Caco-2 (cell line): ENCODE results near the gene PDE7B. TPM values are rescaled to one million over a fixed set of nuclear protein-coding genes. Genes with fewer than 3 reads are reported as not detected.

Source experiments
- BruUV-seq: library from RNA; stranded (reverse); fragments of 400-500 nt; replicated peaks from 2 replicates; lab custom pipeline; 2021; lab: Mats Ljungman, UMichigan
- CTCF ChIA-PET: fragments of 300-600 bp; sonication (Branson Sonifier 250); formaldehyde crosslinking; loops from one replicate; lab custom pipeline; 2022; ENCODE audit warnings: antibody characterized with exemption; lab: Charles Lee
- POLR2A ChIA-PET: fragments of 300-600 bp; sonication (Branson Sonifier 250); formaldehyde crosslinking; loops from one replicate; lab custom pipeline; 2022; ENCODE audit warnings: antibody characterized with exemption; lab: Charles Lee
- DNase-seq, 2 experiments: peaks; one replicate each; pipeline versions ENCODE4 v3.0.0 to v3.0.0-alpha.2; 2020 to 2022
- H3K27me3 ChIP-seq: replicated peaks from 2 replicates; pipeline ENCODE4 v1.6.0; 2011; ENCODE audit warnings: low read length; ENCODE audit not compliant: control insufficient read depth, insufficient read depth
- H3K36me3 ChIP-seq: 2 replicates; pipeline ENCODE4 v1.5.1; 2011; ENCODE audit warnings: low read length; ENCODE audit not compliant: control insufficient read depth, insufficient read depth
- H3K4me1 ChIP-seq: fragments of 250-450 bp; sonication (Bioruptor Pico); 2 replicates; pipeline ENCODE4 v1.5.1; 2020; ENCODE audit warnings: mild to moderate bottlenecking
- H3K4me3 ChIP-seq: 2 replicates; pipeline ENCODE4 v1.5.1; 2011; ENCODE audit warnings: low read depth, mild to moderate bottlenecking, control low read depth, low read length
- H3K9me3 ChIP-seq: fragments of 250-450 bp; sonication (Bioruptor Pico); 2 replicates; pipeline ENCODE4 v1.5.1; 2020; ENCODE audit warnings: mild to moderate bottlenecking, moderate library complexity
- H3K27ac Mint-ChIP-seq: one replicate; pipeline ENCODE4 v1.8.0; 2022; ENCODE audit warnings: mixed read lengths; ENCODE audit not compliant: unreplicated experiment
- H3K27me3 Mint-ChIP-seq: one replicate; pipeline ENCODE4 v1.8.0; 2022; ENCODE audit warnings: mixed read lengths; ENCODE audit not compliant: insufficient read depth, unreplicated experiment
- H3K36me3 Mint-ChIP-seq: one replicate; pipeline ENCODE4 v1.8.0; 2022; ENCODE audit warnings: mild to moderate bottlenecking, mixed read lengths; ENCODE audit not compliant: insufficient read depth, unreplicated experiment
- H3K4me1 Mint-ChIP-seq: one replicate; pipeline ENCODE4 v1.8.0; 2022; ENCODE audit warnings: low read depth, mixed read lengths; ENCODE audit not compliant: unreplicated experiment
- H3K4me3 Mint-ChIP-seq: one replicate; pipeline ENCODE4 v1.8.0; 2022; ENCODE audit warnings: mild to moderate bottlenecking, moderate library complexity, mixed read lengths; ENCODE audit not compliant: unreplicated experiment
- H3K9me3 Mint-ChIP-seq: one replicate; pipeline ENCODE4 v1.8.0; 2022; ENCODE audit warnings: mixed read lengths; ENCODE audit not compliant: unreplicated experiment
- CTCF ChIP-seq, 2 experiments: fragments of 200-600 bp in 1 of 2; IDR thresholded peaks; 1 replicate in 1 of 2; 2 replicates in 1 of 2; pipeline versions ENCODE4 v1.5.1 to v1.8.0; 2011 to 2022; ENCODE audit warnings: antibody characterized with exemption in 1 of 2, control low read depth in 1 of 2, inconsistent platforms in 1 of 2, low read depth in 1 of 2, low read length in 1 of 2, mild to moderate bottlenecking in 1 of 2, moderate library complexity in 1 of 2; ENCODE audit not compliant: insufficient read depth in 1 of 2, severe bottlenecking in 1 of 2, unreplicated experiment in 1 of 2
- intact Hi-C: fragments of 100-400 bp; cut with micrococcal nuclease; formaldehyde crosslinking; loops from one replicate; pipeline ENCODE4 v1.10.0; 2022; ENCODE audit not compliant: unreplicated experiment
- total RNA-seq: library from RNA; stranded (reverse); gene quantifications from 2 replicates; pipeline ENCODE4 v1.2.3, GENCODE V29; 2022

The PDE7B gene
- total RNA-seq, 1 experiment from 2014 or later: not detected

- TF ChIP-seq CTCF (IDR thresholded peaks at IDR 0.05; ENCODE audit: insufficient read depth in 1 of 2, low read depth in 1 of 2, low read length in 1 of 2, severe bottlenecking in 1 of 2, unreplicated experiment in 1 of 2): no peak
- Mint-ChIP-seq H3K27me3 (no peaks in the 10 kb centered on the region), H3K27ac (no peak overlapping the region), H3K4me3 (no peak overlapping the region), H3K4me1 (no peaks in the 10 kb centered on the region), H3K9me3 (peaks cover 9% of the 10 kb centered on the region), H3K36me3 (no peaks in the 10 kb centered on the region)
- no peaks in the 10 kb centered on the region for H3K27me3 ChIP-seq
- DNase-seq: no peak
- POLR2A ChIA-PET: no interaction called here
- H3K4me3 ChIP-seq: no peak overlapping the region
- CTCF ChIA-PET: no interaction called here
- BruUV-seq: no TSS peak
- no peaks in the 10 kb centered on the region for H3K36me3 ChIP-seq
- no peaks in the 10 kb centered on the region for H3K4me1 ChIP-seq
- intact Hi-C loops: no loop called here
- no peaks in the 10 kb centered on the region for H3K9me3 ChIP-seq
These were observed 155.8 kb downstream of the PDE7B start for GRCh38 chr6:136007345-136007744.

- ChIA-PET CTCF (no interaction called here), POLR2A (no interaction called here)
- no peak for DNase-seq
- intact Hi-C loops: no loop called here
- Histone ChIP-seq H3K36me3 (no peaks in the 10 kb centered on the region), H3K9me3 (no peaks in the 10 kb centered on the region), H3K4me3 (no peak overlapping the region), H3K4me1 (no peaks in the 10 kb centered on the region), H3K27me3 (no peaks in the 10 kb centered on the region)
- H3K27me3 Mint-ChIP-seq: no peaks in the 10 kb centered on the region
- no peaks in the 10 kb centered on the region for H3K4me1 Mint-ChIP-seq
- H3K9me3 Mint-ChIP-seq: peaks cover 9% of the 10 kb centered on the region
- H3K27ac Mint-ChIP-seq: no peak overlapping the region
- no TSS peak for BruUV-seq
- TF ChIP-seq CTCF (IDR thresholded peaks at IDR 0.05; ENCODE audit: insufficient read depth in 1 of 2, low read depth in 1 of 2, low read length in 1 of 2, severe bottlenecking in 1 of 2, unreplicated experiment in 1 of 2): no peak
- no peak overlapping the region for H3K4me3 Mint-ChIP-seq
- no peaks in the 10 kb centered on the region for H3K36me3 Mint-ChIP-seq
These were observed 160.0 kb downstream of the PDE7B start for GRCh38 chr6:136011475-136011874.

GRCh38 chr6:136012198-136012887 is 160.8 kb downstream of the PDE7B start:
- Histone ChIP-seq H3K27me3 (no peaks in the 10 kb centered on the region), H3K4me1 (no peaks in the 10 kb centered on the region), H3K4me3 (no peak overlapping the region), H3K9me3 (no peaks in the 10 kb centered on the region), H3K36me3 (no peaks in the 10 kb centered on the region)
- no peak overlapping the region for H3K4me3 Mint-ChIP-seq
- no peaks in the 10 kb centered on the region for H3K4me1 Mint-ChIP-seq
- H3K27me3 Mint-ChIP-seq: no peaks in the 10 kb centered on the region
- BruUV-seq: no TSS peak
- H3K27ac Mint-ChIP-seq: no peak overlapping the region
- CTCF ChIA-PET: no interaction called here
- POLR2A ChIA-PET: no interaction called here
- intact Hi-C loops: no loop called here
- no peak for DNase-seq
- H3K36me3 Mint-ChIP-seq: no peaks in the 10 kb centered on the region
- peaks cover 9% of the 10 kb centered on the region for H3K9me3 Mint-ChIP-seq
- TF ChIP-seq CTCF (IDR thresholded peaks at IDR 0.05; ENCODE audit: insufficient read depth in 1 of 2, low read depth in 1 of 2, low read length in 1 of 2, severe bottlenecking in 1 of 2, unreplicated experiment in 1 of 2): no peak
